Measurements from ENCODE around the gene FOXP1.

FOXP1 gene

GRCh38 chr3:71554649-71555048 lies 28.9 kb downstream of the FOXP1 start:
- Histone ChIP-seq H3K27ac (ENCODE audit: poor library complexity, severe bottlenecking) (no peak overlapping the region), H3K9me3 (ENCODE audit: severe bottlenecking) (no peaks in the 10 kb centered on the region), H3K4me1 (ENCODE audit: insufficient read depth, poor library complexity, severe bottlenecking) (peaks cover 22% of the 10 kb centered on the region), H3K4me3 (ENCODE audit: severe bottlenecking) (no peak overlapping the region), H3K27me3 (ENCODE audit: insufficient read depth, poor library complexity, severe bottlenecking) (no peaks in the 10 kb centered on the region), H3K36me3 (ENCODE audit: low read depth) (peaks cover 14% of the 10 kb centered on the region; the same call in 1 of the 2 replicates)
- DNase-seq (ENCODE audit: low spot score) (no peak), ATAC-seq (ENCODE audit: low read depth) (no peak)
- TF ChIP-seq CTCF (IDR thresholded peaks at IDR 0.05; ENCODE audit: poor library complexity, severe bottlenecking) = no peak

- Histone ChIP-seq H3K4me1 (ENCODE audit: insufficient read depth, poor library complexity, severe bottlenecking) (peaks cover 22% of the 10 kb centered on the region), H3K36me3 (ENCODE audit: low read depth) (peaks cover 18% of the 10 kb centered on the region; the same call in 1 of the 2 replicates), H3K27me3 (ENCODE audit: insufficient read depth, poor library complexity, severe bottlenecking) (no peaks in the 10 kb centered on the region), H3K9me3 (ENCODE audit: severe bottlenecking) (no peaks in the 10 kb centered on the region), H3K4me3 (ENCODE audit: severe bottlenecking) (no peak overlapping the region), H3K27ac (ENCODE audit: poor library complexity, severe bottlenecking) (peak overlapping the region; percentile 83)
- DNase-seq (ENCODE audit: low spot score) = no peak
- no peak for TF ChIP-seq CTCF (IDR thresholded peaks at IDR 0.05; ENCODE audit: poor library complexity, severe bottlenecking)
- ATAC-seq (ENCODE audit: low read depth) = peak; percentile 79
These were observed 32.1 kb downstream of the FOXP1 start for GRCh38 chr3:71551311-71551919.

- no peak overlapping the region for H3K4me3 ChIP-seq (ENCODE audit: severe bottlenecking)
- H3K4me1 ChIP-seq (ENCODE audit: insufficient read depth, poor library complexity, severe bottlenecking) = peaks cover 22% of the 10 kb centered on the region
- H3K36me3 ChIP-seq (ENCODE audit: low read depth) = peaks cover 18% of the 10 kb centered on the region; the same call in 1 of the 2 replicates
- no peaks in the 10 kb centered on the region for H3K9me3 ChIP-seq (ENCODE audit: severe bottlenecking)
- no peak for DNase-seq (ENCODE audit: low spot score)
- no peaks in the 10 kb centered on the region for H3K27me3 ChIP-seq (ENCODE audit: insufficient read depth, poor library complexity, severe bottlenecking)
- H3K27ac ChIP-seq (ENCODE audit: poor library complexity, severe bottlenecking) = peak overlapping the region; percentile 83
- TF ChIP-seq CTCF (IDR thresholded peaks at IDR 0.05; ENCODE audit: poor library complexity, severe bottlenecking) = no peak
- ATAC-seq (ENCODE audit: low read depth) = no peak
These were observed 33.6 kb downstream of the FOXP1 start for GRCh38 chr3:71549951-71550350.

- Histone ChIP-seq H3K4me3 (ENCODE audit: severe bottlenecking) (no peak overlapping the region), H3K27me3 (ENCODE audit: insufficient read depth, poor library complexity, severe bottlenecking) (no peaks in the 10 kb centered on the region), H3K27ac (ENCODE audit: poor library complexity, severe bottlenecking) (no peak overlapping the region), H3K9me3 (ENCODE audit: severe bottlenecking) (no peaks in the 10 kb centered on the region), H3K4me1 (ENCODE audit: insufficient read depth, poor library complexity, severe bottlenecking) (peaks cover 22% of the 10 kb centered on the region), H3K36me3 (ENCODE audit: low read depth) (peaks cover 18% of the 10 kb centered on the region; the same call in 1 of the 2 replicates)
- ATAC-seq (ENCODE audit: low read depth) = no peak
- TF ChIP-seq CTCF (IDR thresholded peaks at IDR 0.05; ENCODE audit: poor library complexity, severe bottlenecking) = no peak
- DNase-seq (ENCODE audit: low spot score) = no peak
These were observed 34.7 kb downstream of the FOXP1 start for GRCh38 chr3:71548705-71549384.
